EH (cell line): ENCODE data around the gene UNC5C.

Source experiments
- DNase-seq: peaks from one replicate; pipeline ENCODE4 v3.0.0-alpha.2; 2015; ENCODE audit warnings: low read depth

The UNC5C gene

GRCh38 chr4:95265814-95266740 lies 282.7 kb downstream of the UNC5C start:
- DNase-seq, result no peak

GRCh38 chr4:95264843-95265242 lies 283.9 kb downstream of the UNC5C start:
- no peak for DNase-seq

GRCh38 chr4:95263960-95264359 lies 284.8 kb downstream of the UNC5C start:
- no peak for DNase-seq

- DNase-seq, result no peak
Measured at GRCh38 chr4:95263391-95263790, 285.4 kb downstream of the UNC5C start.

DNA sequence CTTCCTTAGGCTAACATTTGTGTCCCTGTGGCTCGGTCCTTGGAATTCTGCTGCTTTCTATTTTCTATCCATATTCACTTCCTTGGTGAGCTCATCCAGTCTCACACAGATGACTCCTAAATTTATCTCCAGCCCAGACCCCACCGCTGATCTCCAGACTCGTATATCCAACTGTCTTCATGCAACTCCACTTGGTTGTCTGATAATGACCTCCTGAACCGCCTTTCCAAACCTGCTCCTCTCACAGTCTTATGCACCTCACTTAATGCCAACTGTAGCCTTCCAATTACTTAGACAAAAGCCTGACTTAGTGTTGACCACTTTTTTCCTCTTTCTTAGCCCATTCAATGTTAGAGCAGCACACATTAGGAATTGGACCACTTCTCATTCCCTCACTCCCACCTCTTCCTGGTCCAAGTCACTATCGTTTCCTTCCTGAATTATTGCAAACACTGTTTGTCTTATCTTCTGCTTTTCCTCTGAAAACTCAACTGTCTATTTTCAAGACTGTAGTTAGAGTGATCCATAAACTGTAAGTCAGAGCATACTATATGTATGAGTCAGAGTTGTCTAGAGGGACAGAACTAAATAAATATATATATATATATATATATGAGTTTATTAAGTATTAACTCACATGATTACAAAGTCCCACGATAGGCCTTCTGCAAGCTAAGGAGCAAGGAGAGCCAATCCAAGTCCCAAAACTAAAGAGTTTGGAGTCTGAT lies 292.5 kb downstream of the UNC5C start:
- no peak for DNase-seq

GRCh38 chr4:95255396-95256107 lies 293.2 kb downstream of the UNC5C start:
- DNase-seq, result no peak

- DNase-seq, result no peak
Measured at GRCh38 chr4:95251568-95251967, 297.2 kb downstream of the UNC5C start.

GRCh38 chr4:95250544-95251137 lies 298.1 kb downstream of the UNC5C start:
- no peak for DNase-seq

DNA sequence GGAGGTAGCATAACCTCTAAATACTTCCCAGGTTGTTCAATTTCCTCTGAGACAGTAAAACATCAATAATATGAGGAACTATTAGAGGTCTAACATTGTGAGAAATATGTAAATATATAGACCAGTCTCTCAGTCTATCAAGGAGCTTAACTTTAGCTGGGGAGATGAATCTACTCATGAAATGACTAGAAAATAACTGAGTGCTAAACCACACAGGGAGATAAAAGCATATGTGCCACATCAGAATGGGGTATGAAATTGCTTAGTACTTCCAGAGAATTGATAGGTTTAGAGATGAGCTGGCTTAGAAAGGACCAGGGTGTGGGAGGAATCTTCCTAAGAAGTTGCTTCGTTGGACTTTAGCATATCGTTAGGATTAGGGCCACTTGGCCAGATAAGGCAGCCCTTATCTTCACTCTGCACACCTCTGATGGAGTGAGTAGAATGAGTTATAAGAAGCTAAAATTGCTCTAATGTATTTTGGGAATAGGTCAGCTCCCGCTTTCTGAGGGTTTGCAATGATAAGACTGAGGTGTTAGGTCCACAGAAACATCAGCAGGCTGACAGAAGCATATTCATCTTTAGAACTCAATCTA lies 299.2 kb downstream of the UNC5C start:
- no peak for DNase-seq

DNA sequence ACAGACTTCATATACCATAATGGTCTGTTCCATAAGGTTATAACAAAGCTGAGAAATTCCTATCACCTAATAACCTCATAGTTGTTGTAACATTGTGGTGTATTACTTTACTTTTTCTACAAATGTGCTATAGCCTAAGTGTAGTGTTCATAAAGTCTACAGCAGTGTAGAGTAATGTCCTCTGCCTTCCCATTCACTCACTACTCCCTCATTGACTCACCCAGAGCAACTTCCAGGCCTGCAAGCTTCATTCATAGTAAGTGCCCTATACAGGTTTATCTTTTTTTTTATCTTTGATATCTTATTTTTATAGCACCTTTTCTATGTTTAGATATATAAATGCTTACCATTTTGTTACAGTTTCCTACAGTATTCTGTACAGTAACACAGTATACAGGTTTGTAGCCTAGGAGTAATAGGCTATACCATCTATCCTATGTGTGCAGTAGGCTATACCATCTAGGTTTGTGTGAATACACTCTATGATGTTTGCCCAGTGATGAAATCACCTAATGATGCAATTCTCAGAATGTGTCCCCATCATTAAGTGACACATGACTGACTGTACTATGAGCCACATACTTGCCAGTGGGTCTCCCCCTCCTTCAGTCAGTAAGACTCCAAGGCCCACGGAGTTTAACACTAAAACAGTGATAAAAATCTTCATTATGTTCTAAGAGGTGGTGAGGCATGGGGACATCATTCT lies 299.9 kb downstream of the UNC5C start:
- DNase-seq, result no peak

DNA sequence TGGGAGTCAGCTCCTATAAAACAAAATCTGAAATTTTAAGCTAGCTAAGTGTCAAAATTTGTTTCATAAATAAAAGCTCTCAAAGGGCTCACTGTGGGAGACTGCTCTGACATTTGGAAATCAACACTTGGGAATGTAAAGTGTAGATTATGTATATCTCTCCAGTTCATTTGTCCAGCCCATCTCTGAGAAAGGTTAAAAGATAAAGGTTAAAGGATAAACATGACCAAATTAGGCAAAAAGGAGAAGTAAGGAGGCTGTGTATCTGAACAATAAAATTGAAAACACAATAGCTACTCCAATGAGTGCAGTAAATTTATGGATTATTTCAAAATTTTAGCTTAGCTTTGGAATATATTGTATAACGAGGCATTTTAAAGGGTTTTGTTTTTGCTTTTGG lies 304.9 kb downstream of the UNC5C start:
- no peak for DNase-seq

- no peak for DNase-seq
Measured at GRCh38 chr4:95238554-95238953, 310.2 kb downstream of the UNC5C start.

DNA sequence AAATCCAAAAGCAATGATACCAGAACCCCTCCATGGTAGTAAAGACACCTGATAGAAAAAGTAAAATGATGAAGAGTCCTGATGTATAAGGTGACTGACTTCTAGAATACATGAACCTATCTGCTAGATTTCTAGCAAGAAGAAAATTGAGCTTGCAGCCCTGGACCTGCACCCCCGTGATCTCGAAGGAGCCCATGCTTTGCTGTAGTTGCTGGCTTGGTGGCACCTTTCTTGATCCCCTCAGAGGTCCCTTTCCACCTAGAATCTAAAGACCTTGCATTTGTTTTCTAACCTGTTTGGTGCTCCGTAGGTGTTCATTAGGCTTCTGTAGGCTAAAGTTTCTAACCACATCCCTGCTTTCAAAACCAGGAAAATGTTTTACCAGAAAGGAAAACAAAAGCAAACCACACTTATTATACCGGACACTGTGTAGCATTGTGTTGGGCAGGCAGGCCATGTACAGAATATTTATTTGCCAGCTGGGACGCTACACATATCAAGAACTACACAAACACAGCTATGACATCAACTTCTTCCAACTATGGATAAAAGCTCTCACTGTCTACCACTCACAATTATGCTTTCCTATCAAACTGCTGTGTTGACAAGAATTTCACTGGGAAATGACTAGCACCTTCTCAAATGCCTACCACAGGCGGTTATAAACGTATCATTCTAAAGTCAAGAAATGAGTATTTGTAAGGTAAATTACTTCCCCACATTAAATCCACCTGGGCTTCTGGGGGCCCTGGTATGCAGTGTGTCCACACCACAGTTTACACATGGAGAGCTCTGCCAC lies 316.2 kb downstream of the UNC5C start:
- DNase-seq, result no peak

DNA sequence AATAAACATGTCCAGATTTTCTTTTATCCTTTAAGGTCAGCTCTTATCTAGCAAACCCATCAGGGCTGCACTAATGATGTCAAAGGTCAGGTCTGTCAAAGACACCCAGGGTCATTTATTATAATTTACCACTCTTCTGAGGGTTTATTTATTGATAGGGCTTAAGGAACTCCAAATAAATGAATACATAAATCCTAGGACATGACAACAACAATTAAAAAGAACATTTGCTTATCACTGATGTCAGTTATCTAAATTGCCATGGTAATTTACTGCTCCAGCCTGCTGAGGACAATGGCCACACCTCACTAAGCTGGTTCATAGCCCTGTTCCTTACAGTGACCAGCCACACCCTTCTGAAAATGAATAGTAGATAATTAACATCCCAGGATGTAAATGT lies 317.1 kb downstream of the UNC5C start:
- no peak for DNase-seq

DNA sequence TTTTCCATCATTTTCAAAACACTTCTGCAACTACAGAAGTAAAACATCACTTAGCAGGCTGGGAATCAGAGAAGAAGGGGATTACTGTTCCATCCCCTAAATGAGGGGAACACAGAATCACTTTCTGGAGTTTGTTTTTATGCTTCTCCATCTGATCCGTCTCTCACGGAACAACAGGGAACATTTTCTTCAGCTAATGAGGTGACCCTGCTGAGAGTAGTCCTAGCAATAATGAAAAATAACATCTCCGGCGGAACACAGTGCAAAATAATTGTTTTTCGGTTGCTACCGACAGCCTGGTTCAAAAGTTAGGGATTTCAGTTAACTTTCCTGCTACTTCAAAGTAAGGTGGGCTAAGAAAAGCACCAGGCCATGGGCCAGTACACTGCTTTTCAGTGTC lies 322.9 kb downstream of the UNC5C start:
- DNase-seq, result no peak

- no peak for DNase-seq
Measured at GRCh38 chr4:95224402-95224801, 324.4 kb downstream of the UNC5C start.

- DNase-seq, result no peak
Measured at GRCh38 chr4:95220205-95221175, 328.3 kb downstream of the UNC5C start.

DNA sequence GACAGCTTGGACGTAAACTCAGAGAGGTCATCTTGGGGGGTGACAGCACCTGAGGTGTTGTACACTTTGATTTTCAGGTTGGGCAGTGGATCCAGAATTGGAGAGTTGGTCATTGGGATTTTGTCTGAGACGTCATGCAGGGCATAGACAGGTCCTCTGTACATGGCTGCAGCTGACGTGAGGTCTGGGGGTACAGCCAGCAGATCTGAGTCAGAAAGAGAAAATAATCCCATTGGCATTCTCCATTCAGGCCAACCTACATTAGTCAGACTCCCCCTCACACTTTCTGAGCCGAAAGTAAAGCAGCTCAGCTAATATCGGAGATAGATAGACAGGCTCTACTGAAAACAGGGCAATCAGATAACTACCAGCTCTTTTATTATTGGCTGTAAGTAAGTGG lies 329.7 kb downstream of the UNC5C start:
- DNase-seq, result no peak

- no peak for DNase-seq
Measured at GRCh38 chr4:95217197-95217596, 331.6 kb downstream of the UNC5C start.
